Measurements from ENCODE around the gene MAOB. TPM values are rescaled to one million over a fixed set of nuclear protein-coding genes. Genes with fewer than 3 reads are reported as not detected.

The MAOB gene
- total RNA-seq, 1 experiment from 2014 or later = not detected

DNA sequence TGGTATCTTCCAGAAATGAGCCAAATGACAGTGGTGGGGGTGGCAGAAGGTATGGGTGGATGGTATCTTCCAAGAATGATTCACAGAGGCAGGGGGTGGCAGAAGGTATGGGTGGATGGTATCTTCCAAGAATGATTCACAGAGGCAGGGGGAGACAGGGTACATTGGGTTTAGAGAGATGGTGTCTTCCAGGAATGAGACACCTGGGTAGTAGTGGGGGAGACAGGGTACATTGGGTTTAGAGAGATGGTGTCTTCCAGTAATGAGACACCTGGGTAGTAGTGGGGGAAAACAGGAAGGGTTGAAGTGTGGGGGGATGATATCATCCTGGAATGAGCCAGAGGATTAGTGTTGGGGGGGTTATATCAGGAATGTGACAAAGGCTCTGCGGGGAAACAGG, 164.2 kb downstream of the MAOB start:
- H3K36me3 Mint-ChIP-seq (ENCODE audit: insufficient read depth, unreplicated experiment) = no peaks in the 10 kb centered on the region
- intact Hi-C loops (cut with micrococcal nuclease) = no loop called here
- ChIA-PET POLR2A (no interaction called here), CTCF (no interaction called here)
- no peak for DNase-seq (ENCODE audit: unreplicated experiment)
- H3K27me3 Mint-ChIP-seq (ENCODE audit: insufficient read depth, unreplicated experiment) = no peaks in the 10 kb centered on the region
- no peaks in the 10 kb centered on the region for H3K9me3 Mint-ChIP-seq (ENCODE audit: unreplicated experiment)
- H3K4me3 Mint-ChIP-seq (ENCODE audit: unreplicated experiment) = no peak overlapping the region
- H3K27ac Mint-ChIP-seq (ENCODE audit: low read depth, unreplicated experiment) = no peak overlapping the region
- no peaks in the 10 kb centered on the region for H3K4me1 Mint-ChIP-seq (ENCODE audit: insufficient read depth, unreplicated experiment)
- TF ChIP-seq, protein P1, sequence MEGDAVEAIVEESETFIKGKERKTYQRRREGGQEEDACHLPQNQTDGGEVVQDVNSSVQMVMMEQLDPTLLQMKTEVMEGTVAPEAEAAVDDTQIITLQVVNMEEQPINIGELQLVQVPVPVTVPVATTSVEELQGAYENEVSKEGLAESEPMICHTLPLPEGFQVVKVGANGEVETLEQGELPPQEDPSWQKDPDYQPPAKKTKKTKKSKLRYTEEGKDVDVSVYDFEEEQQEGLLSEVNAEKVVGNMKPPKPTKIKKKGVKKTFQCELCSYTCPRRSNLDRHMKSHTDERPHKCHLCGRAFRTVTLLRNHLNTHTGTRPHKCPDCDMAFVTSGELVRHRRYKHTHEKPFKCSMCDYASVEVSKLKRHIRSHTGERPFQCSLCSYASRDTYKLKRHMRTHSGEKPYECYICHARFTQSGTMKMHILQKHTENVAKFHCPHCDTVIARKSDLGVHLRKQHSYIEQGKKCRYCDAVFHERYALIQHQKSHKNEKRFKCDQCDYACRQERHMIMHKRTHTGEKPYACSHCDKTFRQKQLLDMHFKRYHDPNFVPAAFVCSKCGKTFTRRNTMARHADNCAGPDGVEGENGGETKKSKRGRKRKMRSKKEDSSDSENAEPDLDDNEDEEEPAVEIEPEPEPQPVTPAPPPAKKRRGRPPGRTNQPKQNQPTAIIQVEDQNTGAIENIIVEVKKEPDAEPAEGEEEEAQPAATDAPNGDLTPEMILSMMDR (IDR thresholded peaks at IDR 0.05; ENCODE audit: unreplicated experiment) = no peak
- BruUV-seq (replicated peaks) = no TSS peak

DNA sequence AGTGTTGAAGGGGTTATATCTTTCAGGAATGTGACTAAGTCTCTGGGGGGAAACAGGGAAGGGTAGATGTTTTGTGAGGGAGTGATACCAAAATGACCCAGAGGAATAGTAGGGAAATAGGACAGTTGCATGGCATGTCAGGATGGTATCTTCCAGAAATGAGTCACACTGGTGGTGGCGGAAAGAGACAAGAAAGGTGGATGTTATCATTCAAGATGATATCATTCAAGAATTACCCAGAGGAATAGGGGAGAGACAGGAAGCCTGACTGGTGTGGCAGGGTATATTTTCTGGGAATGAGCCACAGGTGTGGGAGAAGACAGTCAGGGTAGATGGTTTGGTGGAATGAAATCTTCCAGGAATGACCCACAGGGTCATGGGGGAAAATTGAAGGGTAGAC, 165.1 kb downstream of the MAOB start:
- POLR2A ChIA-PET = no interaction called here
- H3K4me1 Mint-ChIP-seq (ENCODE audit: insufficient read depth, unreplicated experiment) = no peaks in the 10 kb centered on the region
- no peaks in the 10 kb centered on the region for H3K36me3 Mint-ChIP-seq (ENCODE audit: insufficient read depth, unreplicated experiment)
- H3K27me3 Mint-ChIP-seq (ENCODE audit: insufficient read depth, unreplicated experiment) = no peaks in the 10 kb centered on the region
- intact Hi-C loops (cut with micrococcal nuclease) = no loop called here
- H3K4me3 Mint-ChIP-seq (ENCODE audit: unreplicated experiment) = no peak overlapping the region
- no TSS peak for BruUV-seq (replicated peaks)
- no peak for DNase-seq (ENCODE audit: unreplicated experiment)
- H3K9me3 Mint-ChIP-seq (ENCODE audit: unreplicated experiment) = no peaks in the 10 kb centered on the region
- H3K27ac Mint-ChIP-seq (ENCODE audit: low read depth, unreplicated experiment) = no peak overlapping the region
- CTCF ChIA-PET = no interaction called here
- TF ChIP-seq, protein P1 (IDR thresholded peaks at IDR 0.05; ENCODE audit: unreplicated experiment) = no peak

DNA sequence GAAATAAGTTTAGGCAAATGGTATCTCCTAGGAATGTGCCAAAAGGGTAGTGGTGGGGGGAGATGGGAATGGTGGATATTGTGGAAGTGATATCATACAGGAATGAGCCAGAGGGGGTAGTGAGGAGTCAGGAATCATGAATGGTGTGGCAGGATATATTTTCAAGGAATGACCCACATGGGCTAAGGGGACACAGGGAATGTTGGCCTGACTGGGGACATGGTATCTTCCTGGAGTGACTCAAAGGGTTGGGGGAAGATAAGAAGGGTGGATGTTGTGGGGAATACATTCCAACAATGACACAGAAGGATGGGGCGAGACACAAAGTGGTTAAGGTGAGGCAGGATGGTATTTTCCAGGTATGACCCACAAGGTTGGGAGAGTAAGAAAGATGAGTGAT, 165.6 kb downstream of the MAOB start:
- no peak for DNase-seq (ENCODE audit: unreplicated experiment)
- BruUV-seq (replicated peaks) = no TSS peak

More for the DNA sequence above, 165.6 kb downstream of the MAOB start:
- H3K27me3 Mint-ChIP-seq (ENCODE audit: insufficient read depth, unreplicated experiment) = no peaks in the 10 kb centered on the region
- H3K27ac Mint-ChIP-seq (ENCODE audit: low read depth, unreplicated experiment) = no peak overlapping the region
- TF ChIP-seq, protein P1 (IDR thresholded peaks at IDR 0.05; ENCODE audit: unreplicated experiment) = no peak
- no peaks in the 10 kb centered on the region for H3K9me3 Mint-ChIP-seq (ENCODE audit: unreplicated experiment)
- ChIA-PET POLR2A (no interaction called here), CTCF (no interaction called here)
- intact Hi-C loops (cut with micrococcal nuclease) = no loop called here
- no peaks in the 10 kb centered on the region for H3K36me3 Mint-ChIP-seq (ENCODE audit: insufficient read depth, unreplicated experiment)
- no peaks in the 10 kb centered on the region for H3K4me1 Mint-ChIP-seq (ENCODE audit: insufficient read depth, unreplicated experiment)
- H3K4me3 Mint-ChIP-seq (ENCODE audit: unreplicated experiment) = no peak overlapping the region

Other genes starting within 250 kb of the MAOB start
- 8.2 and 9.8 TPM in 2 replicates for gene MAOA, start 226.2 kb downstream of the MAOB start, total RNA-seq (2022)
- not detected in 2 replicates for gene NDP, start 90.9 kb upstream of the MAOB start, total RNA-seq (2022)

Data from MCF 10A (cell line).